Right lobe of liver (tissue), 6 donors: ENCODE data around the gene RAB13. TPM values are rescaled to one million over a fixed set of nuclear protein-coding genes. Genes with fewer than 3 reads are reported as not detected.
"Not testable (repeated sequence)": the region's sequence is repeated elsewhere in the genome, so short reads cannot be mapped to it uniquely, and the experiment has no call there.

Source experiments
- ATAC-seq, 4 donors: fragments of 200-7000 bp; cut with Tn5 transposase; one replicate each; pipeline ENCODE4 v1.9.1; 2020; ENCODE audit warnings: mild to moderate bottlenecking in 4 of 4, moderate library complexity in 4 of 4
- DNase-seq, 3 donors: peaks; one replicate each; pipeline ENCODE4 v3.0.0-alpha.2; 2020
- H3K27ac ChIP-seq, 3 donors: fragments of 200-600 bp; one replicate each; pipeline ENCODE4 v1.8.0; 2022
- H3K27me3 ChIP-seq, 2 donors: fragments of 200-600 bp; one replicate each; pipeline ENCODE4 v1.8.0; 2022
- H3K36me3 ChIP-seq, 4 donors: fragments of 200-600 bp; sonication (generic) in 1 of 4; one replicate each; pipeline versions ENCODE4 v1.5.1 to v1.8.0; 2017 to 2022; ENCODE audit warnings: control low read depth in 1 of 4
- H3K4me1 ChIP-seq, 4 donors: fragments of 200-600 bp; sonication (generic) in 1 of 4; one replicate each; pipeline versions ENCODE4 v1.5.1 to v1.8.0; 2017 to 2022; ENCODE audit warnings: control low read depth in 1 of 4
- H3K4me3 ChIP-seq, 3 donors: fragments of 200-600 bp; one replicate each; pipeline ENCODE4 v1.8.0; 2022
- H3K9me3 ChIP-seq, 4 donors: fragments of 200-600 bp; sonication (generic) in 1 of 4; one replicate each; pipeline versions ENCODE4 v1.5.1 to v1.8.0; 2017 to 2022; ENCODE audit warnings: control low read depth in 1 of 4
- POLR2A ChIP-seq: fragments of 450-650 bp; IDR thresholded peaks from one replicate; pipeline ENCODE4 v1.6.1; 2017; ENCODE audit warnings: antibody characterized with exemption, mild to moderate bottlenecking
- WGBS: methylation state at CpG from one replicate; pipeline ENCODE4 v1.1.6; 2018; ENCODE audit warnings: low coverage, low lambda C conversion rate; ENCODE audit not compliant: insufficient coverage; ENCODE audit errors: missing lambda C conversion rate; 5-methylcytosine and 5-hydroxymethylcytosine counted together
- intact Hi-C, 2 donors: fragments of 100-400 bp; cut with DNase I; formaldehyde crosslinking; loops; one replicate each; pipeline versions ENCODE4 v1.11.2 to v1.14.1; 2022
- total RNA-seq, 6 experiments: library from RNA; depleted of rRNA in 2 of 6; stranded (reverse); fragments of >200 nt in 2 of 6; fragmentation: NEBNext Ultra II Directional in 3 of 6; extraction: Animal tissue kit (Norgen Biotek cat#: 25700) in 3 of 6; gene quantifications; one replicate each; pipeline versions ENCODE4 v1.1.0 to v1.2.4, GENCODE V29; 2016 to 2023
- TF ChIP-seq, protein P1 (sequence below), 4 donors: fragments of 200-600 bp in 3 of 4; fragments of 450-650 bp in 1 of 4; IDR thresholded peaks; one replicate each; pipeline versions ENCODE4 v1.5.1 to v1.8.0; 2016 to 2022; ENCODE audit warnings: antibody characterized with exemption in 4 of 4, mild to moderate bottlenecking in 2 of 4
- donor health status: DM: no; HTN: yes; CAD: no.
- donor health status: DM: no; HTN: no; CAD: no.
- donor health status: DM: no; HTN: no; CAD: no.
- donor health status: DM: no; HTN: yes; CAD: no.
- donor health status: DM: no; HTN: yes; CAD: no.

RAB13 gene
- total RNA-seq, 6 experiments from 2014 or later, result 11.9 to 52.2 (median 47.9) TPM

DNA sequence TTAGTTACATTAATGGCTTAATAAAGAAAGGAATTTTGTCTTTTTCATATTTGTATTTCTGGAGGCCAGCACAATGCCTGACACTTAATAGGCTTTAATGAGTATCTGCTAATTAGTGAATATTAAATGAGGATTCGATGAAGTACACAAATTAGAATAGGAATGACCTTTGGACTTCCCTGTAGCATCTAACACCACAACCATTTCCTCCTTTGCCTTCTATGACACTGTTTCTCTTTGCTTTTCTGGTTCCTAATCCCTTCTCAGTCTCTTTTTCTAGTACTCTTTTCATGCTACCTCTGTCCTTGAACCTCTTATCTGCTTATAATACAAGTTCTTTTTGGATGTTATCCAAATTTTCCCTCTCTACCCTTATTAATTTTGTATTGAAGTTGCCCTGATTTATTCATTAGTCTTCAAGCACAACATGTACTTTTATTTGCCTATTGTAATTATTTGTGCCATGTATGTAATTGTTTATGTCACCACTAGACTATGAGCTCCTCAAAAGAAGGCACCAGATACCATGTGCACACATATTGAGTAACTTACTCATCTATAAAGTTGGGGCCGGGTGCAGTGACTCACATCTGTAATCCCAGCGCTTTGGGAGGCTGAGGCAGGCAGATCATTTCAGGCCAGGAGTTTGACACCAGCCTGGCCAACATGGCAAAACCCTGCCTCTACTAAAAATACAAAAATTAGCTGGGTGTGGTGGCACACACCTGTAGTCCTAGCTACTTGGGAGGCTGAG is 28.2 kb upstream of the RAB13 start:
- intact Hi-C loops, result no loop called here
- DNase-seq, result no peak
- H3K36me3 ChIP-seq, result no peaks in the 10 kb centered on the region
- H3K4me1 ChIP-seq, result peaks cover 0 to 7% (median 0%) of the 10 kb centered on the region in 4 donors
- H3K4me3 ChIP-seq, result no peak overlapping the region
- no peaks in the 10 kb centered on the region for H3K27me3 ChIP-seq
- TF ChIP-seq, protein P1, sequence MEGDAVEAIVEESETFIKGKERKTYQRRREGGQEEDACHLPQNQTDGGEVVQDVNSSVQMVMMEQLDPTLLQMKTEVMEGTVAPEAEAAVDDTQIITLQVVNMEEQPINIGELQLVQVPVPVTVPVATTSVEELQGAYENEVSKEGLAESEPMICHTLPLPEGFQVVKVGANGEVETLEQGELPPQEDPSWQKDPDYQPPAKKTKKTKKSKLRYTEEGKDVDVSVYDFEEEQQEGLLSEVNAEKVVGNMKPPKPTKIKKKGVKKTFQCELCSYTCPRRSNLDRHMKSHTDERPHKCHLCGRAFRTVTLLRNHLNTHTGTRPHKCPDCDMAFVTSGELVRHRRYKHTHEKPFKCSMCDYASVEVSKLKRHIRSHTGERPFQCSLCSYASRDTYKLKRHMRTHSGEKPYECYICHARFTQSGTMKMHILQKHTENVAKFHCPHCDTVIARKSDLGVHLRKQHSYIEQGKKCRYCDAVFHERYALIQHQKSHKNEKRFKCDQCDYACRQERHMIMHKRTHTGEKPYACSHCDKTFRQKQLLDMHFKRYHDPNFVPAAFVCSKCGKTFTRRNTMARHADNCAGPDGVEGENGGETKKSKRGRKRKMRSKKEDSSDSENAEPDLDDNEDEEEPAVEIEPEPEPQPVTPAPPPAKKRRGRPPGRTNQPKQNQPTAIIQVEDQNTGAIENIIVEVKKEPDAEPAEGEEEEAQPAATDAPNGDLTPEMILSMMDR (IDR thresholded peaks at IDR 0.05), result no peak
- no peak for TF ChIP-seq POLR2A
- H3K9me3 ChIP-seq, result no peaks in the 10 kb centered on the region
- no peak for ATAC-seq
- no peak overlapping the region for H3K27ac ChIP-seq
- WGBS, result 59% methylated on average over 2 of the region's 3 CpGs

DNA sequence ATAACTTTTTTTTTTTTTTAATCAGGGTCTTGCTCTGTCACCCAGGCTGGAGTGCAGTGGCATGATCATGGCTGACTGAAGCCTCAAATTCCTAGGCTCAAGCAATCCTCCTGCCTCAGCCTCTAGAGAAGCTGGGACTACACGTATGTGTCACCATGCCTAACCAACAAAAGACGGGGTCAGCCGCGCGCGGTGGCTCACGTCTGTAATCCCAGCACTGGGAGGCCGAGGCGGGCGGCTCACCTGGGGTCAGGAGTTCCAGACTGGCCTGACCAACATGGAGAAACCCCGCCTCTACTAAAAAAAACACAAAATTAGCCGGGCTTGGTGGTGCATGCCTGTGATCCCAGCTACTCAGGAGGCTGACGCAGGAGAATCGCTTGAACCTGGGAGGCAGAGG is 26.4 kb upstream of the RAB13 start:
- H3K27me3 ChIP-seq, intact Hi-C loops, ATAC-seq, H3K36me3 ChIP-seq, DNase-seq, H3K4me3 ChIP-seq, H3K27ac ChIP-seq, H3K9me3 ChIP-seq, H3K4me1 ChIP-seq: not testable (repeated sequence)
- WGBS, result no CpG with 5 or more reads among the region's 14 CpGs

DNA sequence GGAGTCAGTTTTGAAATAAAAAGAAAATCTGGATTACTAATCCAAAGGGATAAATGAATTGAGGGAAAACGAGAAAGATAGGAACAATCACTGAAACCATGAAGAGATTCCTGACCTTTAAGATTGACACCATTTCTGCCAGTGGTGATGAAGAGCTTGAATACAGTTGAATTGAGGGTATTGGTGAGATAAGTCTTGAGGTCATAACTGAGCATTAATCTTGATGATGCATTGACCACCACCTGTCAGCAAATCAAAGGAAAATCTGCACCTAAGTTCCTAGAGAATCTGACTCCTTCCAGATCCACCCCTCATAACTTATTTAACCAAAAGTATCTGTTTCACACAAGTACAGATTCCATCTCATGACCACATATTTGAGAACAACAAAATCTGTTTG is 26.0 kb upstream of the RAB13 start:
- intact Hi-C loops, result no loop called here
- Histone ChIP-seq H3K4me3 (no peak overlapping the region), H3K27me3 (no peaks in the 10 kb centered on the region), H3K4me1 (no peaks in the 10 kb centered on the region), H3K36me3 (no peaks in the 10 kb centered on the region), H3K27ac (no peak overlapping the region), H3K9me3 (no peaks in the 10 kb centered on the region)
- no peak for ATAC-seq
- 71% methylated on average over 1 of the region's 1 CpG for WGBS
- TF ChIP-seq POLR2A, result no peak
- TF ChIP-seq, protein P1 (IDR thresholded peaks at IDR 0.05), result no peak
- no peak for DNase-seq

DNA sequence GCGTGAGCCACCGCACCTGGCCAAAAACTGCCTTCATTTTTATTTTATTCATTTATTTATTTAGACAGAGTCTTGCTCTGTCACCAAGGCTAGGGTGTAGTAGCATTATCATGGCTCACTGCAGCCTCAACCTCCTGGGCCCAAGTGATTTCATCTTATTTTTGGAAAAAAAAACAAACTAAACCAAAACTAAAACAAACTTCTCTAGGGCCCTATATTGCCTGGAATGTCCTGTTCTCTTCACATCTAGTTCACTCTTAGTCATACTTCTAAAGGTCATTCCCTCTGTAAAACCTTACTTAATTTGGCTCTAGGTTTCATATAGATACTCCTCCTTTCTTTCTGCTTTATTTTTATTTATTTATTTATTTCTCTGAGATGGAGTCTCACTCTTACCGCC is 20.0 kb upstream of the RAB13 start:
- Histone ChIP-seq H3K4me3 (no peak overlapping the region), H3K36me3 (no peaks in the 10 kb centered on the region), H3K9me3 (no peaks in the 10 kb centered on the region), H3K27me3 (no peaks in the 10 kb centered on the region), H3K4me1 (no peaks in the 10 kb centered on the region), H3K27ac (no peak overlapping the region)
- WGBS, result 95% methylated on average over 3 of the region's 3 CpGs
- DNase-seq (no peak), ATAC-seq (peak in 1 of 4 donors; percentile 57)
- TF ChIP-seq, protein P1 (IDR thresholded peaks at IDR 0.05), result no peak
- TF ChIP-seq POLR2A, result no peak
- intact Hi-C loops, result no loop called here

DNA sequence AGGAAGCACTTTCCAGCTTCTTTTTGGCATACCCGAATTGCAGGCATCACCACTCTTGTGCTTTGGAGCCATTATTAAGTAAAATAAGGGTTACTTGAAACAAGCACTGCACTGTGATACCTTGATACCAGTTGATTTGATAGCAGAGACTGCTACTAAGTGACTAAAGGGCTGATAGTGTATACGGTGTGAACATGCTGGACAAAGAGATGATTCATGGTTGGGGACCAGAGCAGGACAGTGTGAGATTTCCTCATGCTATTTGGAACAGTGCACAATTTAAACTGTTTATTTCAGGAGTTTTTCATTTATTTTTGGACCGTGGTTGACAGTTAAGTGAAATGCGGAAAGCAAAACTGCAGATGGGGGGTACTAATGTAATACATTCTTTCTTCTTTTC is 14.3 kb upstream of the RAB13 start:
- DNase-seq (no peak), ATAC-seq (peak in 1 of 4 donors; percentile 24)
- Histone ChIP-seq H3K27ac (no peak overlapping the region), H3K4me1 (peaks cover 0 to 5% (median 3%) of the 10 kb centered on the region in 4 donors), H3K4me3 (no peak overlapping the region), H3K27me3 (no peaks in the 10 kb centered on the region), H3K36me3 (peaks cover 0 to 3% (median 0%) of the 10 kb centered on the region in 4 donors), H3K9me3 (peaks cover 0 to 4% (median 0%) of the 10 kb centered on the region in 4 donors)
- 68% methylated on average over 4 of the region's 4 CpGs for WGBS
- TF ChIP-seq POLR2A, result no peak
- TF ChIP-seq, protein P1 (IDR thresholded peaks at IDR 0.05), result no peak
- intact Hi-C loops, result no loop called here

DNA sequence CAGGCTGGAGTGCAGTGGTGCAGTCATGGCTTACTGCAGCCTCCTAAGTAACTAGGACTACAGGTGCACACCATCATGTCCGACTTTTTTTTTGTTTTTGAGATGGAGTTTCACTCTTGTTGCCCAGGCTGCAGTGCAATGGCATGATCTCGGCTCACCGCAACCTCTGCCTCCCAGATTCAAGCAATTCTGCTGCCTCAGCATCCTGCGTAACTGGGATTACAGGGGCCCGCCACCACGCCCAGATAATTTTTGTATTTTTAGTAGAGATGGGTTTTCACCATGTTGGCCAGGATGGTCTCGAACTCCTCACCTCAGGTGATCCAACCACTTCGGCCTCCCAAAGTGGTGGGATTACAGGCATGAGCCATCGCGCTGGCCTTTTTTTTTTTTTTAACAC is 10.7 kb upstream of the RAB13 start:
- intact Hi-C loops, DNase-seq, H3K9me3 ChIP-seq, H3K27me3 ChIP-seq, ATAC-seq, H3K4me3 ChIP-seq: not testable (repeated sequence)
- Histone ChIP-seq H3K27ac (peak overlapping the region in 1 of 3 donors; percentile 76), H3K36me3 (peaks cover 0 to 28% (median 13%) of the 10 kb centered on the region in 4 donors), H3K4me1 (peaks cover 0 to 12% (median 5%) of the 10 kb centered on the region in 4 donors)
- WGBS, result 87% methylated on average over 4 of the region's 10 CpGs
